ENCODE measurements around the gene ZEB2. TPM values are rescaled to one million over a fixed set of nuclear protein-coding genes. Genes with fewer than 3 reads are reported as not detected.

The ZEB2 gene
- total RNA-seq, 6 experiments from 2014 or later, result 13.5 to 35.9 (median 21.7) TPM

DNA sequence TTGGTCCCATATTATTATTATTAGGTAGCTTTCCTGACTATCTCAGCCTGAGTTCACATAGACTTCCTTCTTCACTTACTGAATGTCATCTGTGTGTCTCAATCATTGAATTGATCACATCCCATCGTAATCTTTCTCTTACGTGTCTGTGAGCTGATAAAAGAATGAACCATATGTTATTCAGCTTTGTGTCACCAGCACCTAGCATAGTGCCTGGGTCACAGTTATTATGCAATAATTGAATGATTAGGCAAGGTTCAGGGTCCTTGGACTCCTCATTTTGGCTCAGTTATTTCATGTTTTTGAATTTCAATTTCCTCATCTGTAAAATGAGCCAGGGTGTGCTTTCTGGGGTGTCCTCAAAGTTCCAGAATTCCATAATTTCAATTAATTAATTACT, 107.2 kb downstream of the ZEB2 start:
- no peaks in the 10 kb centered on the region for H3K27me3 ChIP-seq
- H3K4me1 ChIP-seq, result peaks cover 0 to 8% (median 0%) of the 10 kb centered on the region in 4 donors
- H3K4me3 ChIP-seq, result no peak overlapping the region
- H3K36me3 ChIP-seq, result no peaks in the 10 kb centered on the region
- DNase-seq (no peak), ATAC-seq (peak; percentile 87 to 95 (median 88))
- intact Hi-C loops (cut with DNase I), result no loop called here
- 13% methylated on average over 2 of the region's 2 CpGs for WGBS (ENCODE audit: insufficient coverage, low coverage, low lambda C conversion rate, missing lambda C conversion rate)
- no peaks in the 10 kb centered on the region for H3K9me3 ChIP-seq
- TF ChIP-seq POLR2A (IDR thresholded peaks at IDR 0.05) (no peak), CTCF (IDR thresholded peaks at IDR 0.05) (no peak)
- H3K27ac ChIP-seq, result peak overlapping the region in 2 of 3 donors; percentile 19 to 31

- no peak for TF ChIP-seq CTCF (IDR thresholded peaks at IDR 0.05)
- TF ChIP-seq POLR2A (IDR thresholded peaks at IDR 0.05), result no peak
- Histone ChIP-seq H3K27ac (no peak overlapping the region), H3K4me3 (no peak overlapping the region), H3K27me3 (no peaks in the 10 kb centered on the region), H3K9me3 (no peaks in the 10 kb centered on the region), H3K36me3 (no peaks in the 10 kb centered on the region), H3K4me1 (peaks cover 0 to 8% (median 0%) of the 10 kb centered on the region in 4 donors)
- no peak for ATAC-seq
- intact Hi-C loops (cut with DNase I), result no loop called here
- no peak for DNase-seq
- 85% methylated on average over 7 of the region's 7 CpGs for WGBS (ENCODE audit: insufficient coverage, low coverage, low lambda C conversion rate, missing lambda C conversion rate)
Observed at GRCh38 chr2:144411473-144411872, 108.4 kb downstream of the ZEB2 start.

DNA sequence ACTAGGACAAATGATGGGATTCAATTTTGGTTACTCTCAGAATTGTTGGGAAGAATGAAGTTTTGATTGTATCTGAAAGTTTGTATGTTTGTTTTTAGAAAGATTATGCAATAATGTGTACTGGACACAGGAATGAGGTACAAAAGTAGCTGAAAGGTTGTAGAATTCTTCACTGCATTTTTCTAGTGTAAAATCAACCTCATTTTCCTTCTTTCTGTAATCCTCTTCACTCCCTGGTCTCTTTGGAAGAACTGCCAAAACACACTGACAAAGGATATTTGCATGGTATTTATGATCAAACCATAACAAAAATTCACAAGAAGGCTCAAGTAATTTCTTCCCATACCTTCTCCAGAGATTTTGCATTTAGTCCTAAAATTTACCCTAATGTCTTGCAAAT, 110.7 kb downstream of the ZEB2 start:
- Histone ChIP-seq H3K36me3 (no peaks in the 10 kb centered on the region), H3K4me1 (peaks cover 0 to 8% (median 0%) of the 10 kb centered on the region in 4 donors), H3K4me3 (no peak overlapping the region), H3K27ac (no peak overlapping the region), H3K27me3 (no peaks in the 10 kb centered on the region), H3K9me3 (no peaks in the 10 kb centered on the region)
- intact Hi-C loops (cut with DNase I), result no loop called here
- ATAC-seq (no peak), DNase-seq (no peak)
- no peak for TF ChIP-seq CTCF (IDR thresholded peaks at IDR 0.05)
- TF ChIP-seq POLR2A (IDR thresholded peaks at IDR 0.05), result no peak

DNA sequence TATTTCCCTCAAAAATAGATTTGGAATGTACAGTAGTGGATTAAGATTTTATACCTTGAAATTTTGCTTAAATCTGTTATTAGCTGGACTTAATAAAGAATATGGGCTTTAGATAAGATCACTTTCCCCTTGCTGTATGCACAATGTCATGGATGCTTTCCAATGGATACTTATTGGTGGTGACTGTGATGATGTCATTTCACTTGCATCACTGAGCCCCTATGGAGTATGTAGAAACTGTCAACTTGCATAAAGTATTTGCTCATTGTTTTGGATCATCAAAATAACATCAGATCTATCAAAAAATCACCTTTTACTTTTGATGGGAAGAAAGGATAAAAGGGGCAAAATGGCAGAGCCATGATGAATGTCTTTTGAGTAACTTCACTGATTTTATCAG, 112.7 kb downstream of the ZEB2 start:
- no peak for ATAC-seq

More for the DNA sequence above, 112.7 kb downstream of the ZEB2 start:
- Histone ChIP-seq H3K27me3 (no peaks in the 10 kb centered on the region), H3K4me3 (no peak overlapping the region), H3K36me3 (no peaks in the 10 kb centered on the region), H3K4me1 (no peaks in the 10 kb centered on the region), H3K9me3 (no peaks in the 10 kb centered on the region), H3K27ac (no peak overlapping the region)
- intact Hi-C loops (cut with DNase I), result no loop called here
- TF ChIP-seq CTCF (IDR thresholded peaks at IDR 0.05), result no peak
- no peak for TF ChIP-seq POLR2A (IDR thresholded peaks at IDR 0.05)
- DNase-seq, result no peak
